DMS153 treated with DMSO at 0.1 percent for 48 hours (cell line): ENCODE results near the gene FBXW8.

Experiments used
- DNase-seq: peaks from one replicate; lab custom pipeline; 2025; ENCODE audit not compliant: unreplicated experiment; lab: John Stamatoyannopoulos, UW

FBXW8 gene

GRCh38 chr12:116910645-116911451 is at the start of gene FBXW8:
Gene FBXW8 (plus strand): TSS chr12:116910950. CDS start chr12:116911038, 88 bp downstream.
- no peak for DNase-seq

- DNase-seq = no peak
Observed at GRCh38 chr12:116861320-116861719, 49.4 kb upstream of the FBXW8 start.

- DNase-seq = no peak
Observed at GRCh38 chr12:116862167-116862566, 48.6 kb upstream of the FBXW8 start.

GRCh38 chr12:116863275-116863767 is 47.4 kb upstream of the FBXW8 start:
- no peak for DNase-seq

- DNase-seq = no peak
Observed at GRCh38 chr12:116864371-116865160, 46.2 kb upstream of the FBXW8 start.

- DNase-seq = no peak
Observed at GRCh38 chr12:116867523-116867922, 43.2 kb upstream of the FBXW8 start.

- DNase-seq = no peak
Observed at GRCh38 chr12:116870306-116870705, 40.4 kb upstream of the FBXW8 start.

- no peak for DNase-seq
Observed at GRCh38 chr12:116874324-116874995, 36.3 kb upstream of the FBXW8 start.

GRCh38 chr12:116876151-116876869 is 34.4 kb upstream of the FBXW8 start:
- DNase-seq = no peak

- DNase-seq = no peak
Observed at GRCh38 chr12:116878567-116879508, 31.9 kb upstream of the FBXW8 start.

- DNase-seq = no peak
Observed at GRCh38 chr12:116879509-116880212, 31.1 kb upstream of the FBXW8 start.

- no peak for DNase-seq
Observed at GRCh38 chr12:116880213-116880816, 30.4 kb upstream of the FBXW8 start.

GRCh38 chr12:116880817-116881324 is 29.9 kb upstream of the FBXW8 start:
- DNase-seq = peak; percentile 42

GRCh38 chr12:116881325-116881876 is 29.3 kb upstream of the FBXW8 start, which contains the start of gene HRK:
Gene HRK (minus strand): TSS chr12:116881441. CDS start chr12:116881307, 134 bp downstream.
- no peak for DNase-seq

GRCh38 chr12:116881877-116882507 is 28.8 kb upstream of the FBXW8 start:
- no peak for DNase-seq

- DNase-seq = peak; percentile 22
Observed at GRCh38 chr12:116882742-116883141, 28.0 kb upstream of the FBXW8 start.

- DNase-seq = no peak
Observed at GRCh38 chr12:116884871-116885270, 25.9 kb upstream of the FBXW8 start.

GRCh38 chr12:116885491-116885890 is 25.3 kb upstream of the FBXW8 start:
- DNase-seq = no peak
